HepG2 (cell line): ENCODE measurements around the gene TET2.

Experiments used
- CEBPB ChIP-seq: IDR thresholded peaks from 2 replicates; pipeline ENCODE4 v1.6.1; 2011; ENCODE audit warnings: low read depth, low read length, improper control_type of control experiment, borderline replicate concordance
- PHF8 ChIP-seq: sonication (generic); formaldehyde crosslinking; IDR thresholded peaks from 2 replicates; pipeline ENCODE4 v1.5.0; 2020; ENCODE audit warnings: missing genetic modification reagents
- RNF2 ChIP-seq: fragments of 450-650 bp; conservative IDR thresholded peaks from 2 replicates; pipeline ENCODE4 v1.6.1; 2016; ENCODE audit warnings: low read depth
- ZNF143 ChIP-seq: sonication (generic); formaldehyde crosslinking; IDR thresholded peaks from 2 replicates; pipeline ENCODE4 v1.4.0; 2020; ENCODE audit warnings: missing genetic modification reagents
- ZNF562 ChIP-seq: sonication (generic); formaldehyde crosslinking; IDR thresholded peaks from 2 replicates; pipeline ENCODE4 v1.8.0; 2022; ENCODE audit warnings: missing genetic modification reagents, borderline replicate concordance
- TF ChIP-seq, protein P1 (sequence below): sonication (generic); formaldehyde crosslinking; IDR thresholded peaks from 2 replicates; pipeline ENCODE4 v1.5.0; 2020; ENCODE audit warnings: mild to moderate bottlenecking, missing genetic modification reagents, moderate library complexity
- TF ChIP-seq, protein P2 (sequence below): IDR thresholded peaks from 2 replicates; pipeline ENCODE4 v1.6.1; 2012; ENCODE audit warnings: low read length, improper control_type of control experiment

DNA sequence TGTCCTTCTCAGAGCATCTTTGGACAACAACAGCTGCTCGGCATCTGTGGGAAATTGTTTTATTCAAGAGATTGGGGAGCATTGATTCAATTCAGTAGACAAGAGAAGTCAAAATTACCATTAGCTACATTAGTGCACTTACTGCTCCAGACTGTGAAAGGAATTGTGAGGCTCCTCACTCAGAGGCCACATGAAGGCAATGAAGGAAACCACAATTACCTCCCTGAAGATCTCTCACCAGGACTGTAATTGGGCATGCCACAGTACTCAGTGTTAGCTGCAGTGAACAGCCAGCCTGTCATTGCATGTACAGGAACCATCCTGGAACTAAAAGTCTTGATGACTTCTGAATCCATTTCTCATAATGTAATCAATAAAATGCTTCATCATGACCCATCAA, 182.4 kb downstream of the TET2 start:
- no peak for TF ChIP-seq ZNF562
- no peak for TF ChIP-seq CEBPB
- TF ChIP-seq, protein P1, sequence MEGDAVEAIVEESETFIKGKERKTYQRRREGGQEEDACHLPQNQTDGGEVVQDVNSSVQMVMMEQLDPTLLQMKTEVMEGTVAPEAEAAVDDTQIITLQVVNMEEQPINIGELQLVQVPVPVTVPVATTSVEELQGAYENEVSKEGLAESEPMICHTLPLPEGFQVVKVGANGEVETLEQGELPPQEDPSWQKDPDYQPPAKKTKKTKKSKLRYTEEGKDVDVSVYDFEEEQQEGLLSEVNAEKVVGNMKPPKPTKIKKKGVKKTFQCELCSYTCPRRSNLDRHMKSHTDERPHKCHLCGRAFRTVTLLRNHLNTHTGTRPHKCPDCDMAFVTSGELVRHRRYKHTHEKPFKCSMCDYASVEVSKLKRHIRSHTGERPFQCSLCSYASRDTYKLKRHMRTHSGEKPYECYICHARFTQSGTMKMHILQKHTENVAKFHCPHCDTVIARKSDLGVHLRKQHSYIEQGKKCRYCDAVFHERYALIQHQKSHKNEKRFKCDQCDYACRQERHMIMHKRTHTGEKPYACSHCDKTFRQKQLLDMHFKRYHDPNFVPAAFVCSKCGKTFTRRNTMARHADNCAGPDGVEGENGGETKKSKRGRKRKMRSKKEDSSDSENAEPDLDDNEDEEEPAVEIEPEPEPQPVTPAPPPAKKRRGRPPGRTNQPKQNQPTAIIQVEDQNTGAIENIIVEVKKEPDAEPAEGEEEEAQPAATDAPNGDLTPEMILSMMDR (CRISPR knock-in tag), result no peak
- no peak for TF ChIP-seq RNF2
- TF ChIP-seq, protein P2, sequence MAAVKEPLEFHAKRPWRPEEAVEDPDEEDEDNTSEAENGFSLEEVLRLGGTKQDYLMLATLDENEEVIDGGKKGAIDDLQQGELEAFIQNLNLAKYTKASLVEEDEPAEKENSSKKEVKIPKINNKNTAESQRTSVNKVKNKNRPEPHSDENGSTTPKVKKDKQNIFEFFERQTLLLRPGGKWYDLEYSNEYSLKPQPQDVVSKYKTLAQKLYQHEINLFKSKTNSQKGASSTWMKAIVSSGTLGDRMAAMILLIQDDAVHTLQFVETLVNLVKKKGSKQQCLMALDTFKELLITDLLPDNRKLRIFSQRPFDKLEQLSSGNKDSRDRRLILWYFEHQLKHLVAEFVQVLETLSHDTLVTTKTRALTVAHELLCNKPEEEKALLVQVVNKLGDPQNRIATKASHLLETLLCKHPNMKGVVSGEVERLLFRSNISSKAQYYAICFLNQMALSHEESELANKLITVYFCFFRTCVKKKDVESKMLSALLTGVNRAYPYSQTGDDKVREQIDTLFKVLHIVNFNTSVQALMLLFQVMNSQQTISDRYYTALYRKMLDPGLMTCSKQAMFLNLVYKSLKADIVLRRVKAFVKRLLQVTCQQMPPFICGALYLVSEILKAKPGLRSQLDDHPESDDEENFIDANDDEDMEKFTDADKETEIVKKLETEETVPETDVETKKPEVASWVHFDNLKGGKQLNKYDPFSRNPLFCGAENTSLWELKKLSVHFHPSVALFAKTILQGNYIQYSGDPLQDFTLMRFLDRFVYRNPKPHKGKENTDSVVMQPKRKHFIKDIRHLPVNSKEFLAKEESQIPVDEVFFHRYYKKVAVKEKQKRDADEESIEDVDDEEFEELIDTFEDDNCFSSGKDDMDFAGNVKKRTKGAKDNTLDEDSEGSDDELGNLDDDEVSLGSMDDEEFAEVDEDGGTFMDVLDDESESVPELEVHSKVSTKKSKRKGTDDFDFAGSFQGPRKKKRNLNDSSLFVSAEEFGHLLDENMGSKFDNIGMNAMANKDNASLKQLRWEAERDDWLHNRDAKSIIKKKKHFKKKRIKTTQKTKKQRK, result no peak
- no peak for TF ChIP-seq PHF8
- no peak for TF ChIP-seq ZNF143 (CRISPR knock-in tag)
